OCI-LY3 (cell line): ENCODE measurements around the gene NUP62.

Source experiments
- H2AFZ ChIP-seq: fragments of 200-600, 300-600 bp; shearing (Covaris generic); 2 replicates; pipeline ENCODE4 v1.6.0; 2014; ENCODE audit warnings: antibody characterized with exemption, low read depth, low read length
- H3K27ac ChIP-seq: fragments of 200-600, 300-600 bp; sonication (generic); 2 replicates; pipeline ENCODE4 v1.5.1; 2014; ENCODE audit warnings: mild to moderate bottlenecking, low read length, moderate library complexity, mixed read lengths
- H3K27me3 ChIP-seq: fragments of 200-600, 300-600 bp; sonication (generic); 2 replicates; pipeline ENCODE4 v1.6.1; 2014; ENCODE audit warnings: low read depth, low read length, mixed read lengths
- H3K36me3 ChIP-seq: fragments of 200-600, 300-600 bp; sonication (generic); replicated peaks from 2 replicates; pipeline ENCODE3; 2014; ENCODE audit warnings: low read depth, low read length, mixed read lengths
- H3K4me1 ChIP-seq: fragments of 300-600, 200-600 bp; sonication (generic); 2 replicates; pipeline ENCODE4 v1.6.1; 2014; ENCODE audit warnings: low read length, mixed read lengths
- H3K4me2 ChIP-seq: fragments of 200-600, 300-600 bp; sonication (generic); 2 replicates; pipeline ENCODE4 v1.6.1; 2014; ENCODE audit warnings: low read length, mixed read lengths
- H3K4me3 ChIP-seq: fragments of 300-600, 200-600 bp; sonication (generic); 2 replicates; pipeline ENCODE4 v1.5.1; 2014; ENCODE audit warnings: antibody characterized with exemption, mild to moderate bottlenecking, low read length, moderate library complexity
- H3K79me2 ChIP-seq: fragments of 300-600, 200-600 bp; shearing (Covaris generic); 2 replicates; pipeline ENCODE4 v1.6.1; 2014; ENCODE audit warnings: mild to moderate bottlenecking, low read length, mixed read lengths
- H3K9ac ChIP-seq: fragments of 300-600, 200-600 bp; shearing (Covaris generic); 2 replicates; pipeline ENCODE4 v1.6.0; 2014; ENCODE audit warnings: mild to moderate bottlenecking, low read length, moderate library complexity
- H3K9me3 ChIP-seq: fragments of 200-600, 300-600 bp; shearing (Covaris generic); 2 replicates; pipeline ENCODE4 v1.6.1; 2014; ENCODE audit warnings: low read length, mixed read lengths; ENCODE audit not compliant: insufficient read depth
- H4K20me1 ChIP-seq: fragments of 200-600, 300-600 bp; sonication (generic); 2 replicates; pipeline ENCODE4 v1.6.1; 2016; ENCODE audit warnings: low read length, mixed read lengths; ENCODE audit not compliant: insufficient read depth
- CTCF ChIP-seq: fragments of 200-600, 300-600 bp; sonication (generic); IDR thresholded peaks from 2 replicates; pipeline ENCODE4 v1.5.1; 2014; ENCODE audit warnings: antibody characterized with exemption, low read length, low read depth
- EZH2phosphoT487 ChIP-seq: fragments of 200-600 bp; shearing (Covaris generic); IDR thresholded peaks from 2 replicates; pipeline ENCODE4 v1.6.1; 2018; ENCODE audit warnings: antibody characterized with exemption, mixed run types, low read depth

The NUP62 gene

GRCh38 chr19:49872245-49873128 lies 56.8 kb downstream of the NUP62 start:
- H4K20me1 ChIP-seq, result no peaks in the 10 kb centered on the region
- no peak overlapping the region for H3K4me2 ChIP-seq
- peaks cover 3% of the 10 kb centered on the region for H3K36me3 ChIP-seq
- H3K4me3 ChIP-seq, result no peak overlapping the region
- H3K27ac ChIP-seq, result no peak overlapping the region
- H3K4me1 ChIP-seq, result peaks cover 7% of the 10 kb centered on the region
- no peaks in the 10 kb centered on the region for H3K27me3 ChIP-seq
- no peak overlapping the region for H2AFZ ChIP-seq
- no peaks in the 10 kb centered on the region for H3K9me3 ChIP-seq
- H3K79me2 ChIP-seq, result peaks cover 22% of the 10 kb centered on the region
- no peak overlapping the region for H3K9ac ChIP-seq
- no peak for TF ChIP-seq CTCF

- peaks cover 3% of the 10 kb centered on the region for H3K36me3 ChIP-seq
- no peaks in the 10 kb centered on the region for H4K20me1 ChIP-seq
- no peak overlapping the region for H3K4me2 ChIP-seq
- H3K27me3 ChIP-seq, result no peaks in the 10 kb centered on the region
- H3K4me3 ChIP-seq, result no peak overlapping the region
- peaks cover 8% of the 10 kb centered on the region for H3K4me1 ChIP-seq
- H2AFZ ChIP-seq, result no peak overlapping the region
- H3K27ac ChIP-seq, result no peak overlapping the region
- no peaks in the 10 kb centered on the region for H3K9me3 ChIP-seq
- no peak overlapping the region for H3K9ac ChIP-seq
- TF ChIP-seq EZH2phosphoT487, result no peak
- no peak for TF ChIP-seq CTCF
- H3K79me2 ChIP-seq, result peaks cover 27% of the 10 kb centered on the region
These were observed 57.8 kb downstream of the NUP62 start for GRCh38 chr19:49871349-49871985.

- Histone ChIP-seq H3K9me3 (no peaks in the 10 kb centered on the region), H3K27me3 (no peaks in the 10 kb centered on the region), H3K4me3 (peak overlapping the region; percentile 61), H3K27ac (no peak overlapping the region), H3K4me1 (peaks cover 11% of the 10 kb centered on the region), H3K9ac (peak overlapping the region; percentile 26; the same call in 1 of the 2 replicates), H3K79me2 (peaks cover 26% of the 10 kb centered on the region), H3K4me2 (peak overlapping the region; percentile 43), H3K36me3 (peaks cover 3% of the 10 kb centered on the region), H2AFZ (no peak overlapping the region), H4K20me1 (no peaks in the 10 kb centered on the region)
- TF ChIP-seq CTCF (no peak), EZH2phosphoT487 (no peak)
These were observed 58.9 kb downstream of the NUP62 start for GRCh38 chr19:49870309-49870901.
